OCI-LY3 (cell line): ENCODE measurements around the gene POLR2A.
"Not testable (repeated sequence)": the region's sequence is repeated elsewhere in the genome, so short reads cannot be mapped to it uniquely, and the experiment has no call there.

Experiments
- EZH2phosphoT487 ChIP-seq: fragments of 200-600 bp; shearing (Covaris generic); IDR thresholded peaks from 2 replicates; pipeline ENCODE4 v1.6.1; 2018; ENCODE audit warnings: antibody characterized with exemption, mixed run types, low read depth
- TF ChIP-seq, protein P1 (sequence below): fragments of 200-600, 300-600 bp; sonication (generic); IDR thresholded peaks from 2 replicates; pipeline ENCODE4 v1.5.1; 2014; ENCODE audit warnings: antibody characterized with exemption, low read length, low read depth

DNA sequence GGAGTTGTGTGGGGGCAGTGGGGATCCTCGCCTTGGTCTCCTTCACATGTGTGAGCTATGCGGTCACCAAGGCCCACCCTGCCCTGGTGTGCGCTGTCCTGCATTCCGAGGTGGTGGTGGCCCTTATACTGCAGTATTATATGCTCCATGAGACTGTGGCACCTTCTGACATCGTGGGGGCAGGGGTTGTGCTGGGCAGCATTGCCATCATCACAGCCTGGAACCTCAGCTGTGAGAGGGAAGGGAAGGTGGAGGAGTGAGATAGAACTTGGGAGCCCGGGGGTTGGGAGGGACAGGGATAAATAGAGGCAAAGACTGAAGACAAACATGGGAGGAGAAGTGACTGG, 1.5 kb upstream of the POLR2A start:
- TF ChIP-seq, protein P1, sequence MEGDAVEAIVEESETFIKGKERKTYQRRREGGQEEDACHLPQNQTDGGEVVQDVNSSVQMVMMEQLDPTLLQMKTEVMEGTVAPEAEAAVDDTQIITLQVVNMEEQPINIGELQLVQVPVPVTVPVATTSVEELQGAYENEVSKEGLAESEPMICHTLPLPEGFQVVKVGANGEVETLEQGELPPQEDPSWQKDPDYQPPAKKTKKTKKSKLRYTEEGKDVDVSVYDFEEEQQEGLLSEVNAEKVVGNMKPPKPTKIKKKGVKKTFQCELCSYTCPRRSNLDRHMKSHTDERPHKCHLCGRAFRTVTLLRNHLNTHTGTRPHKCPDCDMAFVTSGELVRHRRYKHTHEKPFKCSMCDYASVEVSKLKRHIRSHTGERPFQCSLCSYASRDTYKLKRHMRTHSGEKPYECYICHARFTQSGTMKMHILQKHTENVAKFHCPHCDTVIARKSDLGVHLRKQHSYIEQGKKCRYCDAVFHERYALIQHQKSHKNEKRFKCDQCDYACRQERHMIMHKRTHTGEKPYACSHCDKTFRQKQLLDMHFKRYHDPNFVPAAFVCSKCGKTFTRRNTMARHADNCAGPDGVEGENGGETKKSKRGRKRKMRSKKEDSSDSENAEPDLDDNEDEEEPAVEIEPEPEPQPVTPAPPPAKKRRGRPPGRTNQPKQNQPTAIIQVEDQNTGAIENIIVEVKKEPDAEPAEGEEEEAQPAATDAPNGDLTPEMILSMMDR, result not testable (repeated sequence)
- TF ChIP-seq EZH2phosphoT487, result not testable (repeated sequence)
